Urinary bladder (tissue), 4 donors: ENCODE measurements around the gene TRIM47. TPM values are rescaled to one million over a fixed set of nuclear protein-coding genes. Genes with fewer than 3 reads are reported as not detected.
A peak's percentile ranks its signal among the peaks of the same experiment; 100 is the strongest.

Experiments
- DNase-seq: peaks from one replicate; pipeline ENCODE4 v3.0.0-alpha.2; 2015; ENCODE audit errors: extremely low spot score
- H3K27ac ChIP-seq: one replicate; pipeline ENCODE4 v1.5.1; 2013; ENCODE audit warnings: low read depth, mild to moderate bottlenecking, moderate library complexity
- H3K36me3 ChIP-seq: one replicate; pipeline ENCODE4 v1.6.1; 2013; ENCODE audit warnings: mild to moderate bottlenecking, moderate library complexity; ENCODE audit not compliant: insufficient read depth
- H3K4me1 ChIP-seq: one replicate; pipeline ENCODE4 v1.6.1; 2013; ENCODE audit warnings: mild to moderate bottlenecking, moderate library complexity; ENCODE audit not compliant: insufficient read depth
- H3K4me3 ChIP-seq: one replicate; pipeline ENCODE4 v1.5.1; 2013; ENCODE audit warnings: low read depth, low read length
- WGBS: extraction: QIAGEN DNeasy Blood & Tissue Kit; methylation state at CpG from one replicate; pipeline ENCODE4 v1.1.7; 2013; 5-methylcytosine and 5-hydroxymethylcytosine counted together
- polyA plus RNA-seq: library from polyadenylated mRNA; stranded (reverse); fragments of 200-250 nt; gene quantifications from one replicate; pipeline ENCODE4 v1.2.3, GENCODE V29; 2013
- total RNA-seq: library from RNA; depleted of rRNA; stranded (reverse); fragments of >200 nt; gene quantifications from one replicate; pipeline ENCODE4 v1.2.3, GENCODE V29; 2014
- donor health status: healthy with polysubstance abuse.
- donor health status: healthy.

TRIM47 gene
- total and polyA plus RNA-seq, 2 donors = 28.9 to 55.8 TPM

- Histone ChIP-seq H3K36me3 (no peaks in the 10 kb centered on the region), H3K4me1 (no peaks in the 10 kb centered on the region), H3K27ac (no peak overlapping the region), H3K4me3 (no peak overlapping the region)
- DNase-seq = no peak
- 88% methylated on average over 23 of the region's 23 CpGs for WGBS
Observed at GRCh38 chr17:75899767-75900468, 21.5 kb upstream of the TRIM47 start.

GRCh38 chr17:75899353-75899752 lies 21.0 kb upstream of the TRIM47 start:
- H3K36me3 ChIP-seq = no peaks in the 10 kb centered on the region
- no peak overlapping the region for H3K4me3 ChIP-seq
- DNase-seq = no peak

GRCh38 chr17:75898791-75899190 lies 20.4 kb upstream of the TRIM47 start:
- 94% methylated on average over 16 of the region's 16 CpGs for WGBS
- no peaks in the 10 kb centered on the region for H3K36me3 ChIP-seq

More at GRCh38 chr17:75899353-75899752, 21.0 kb upstream of the TRIM47 start:
- 90% methylated on average over 13 of the region's 13 CpGs for WGBS
- Histone ChIP-seq H3K4me1 (no peaks in the 10 kb centered on the region), H3K27ac (no peak overlapping the region)

GRCh38 chr17:75898065-75898464 lies 19.7 kb upstream of the TRIM47 start:
- Histone ChIP-seq H3K27ac (no peak overlapping the region), H3K36me3 (no peaks in the 10 kb centered on the region), H3K4me1 (no peaks in the 10 kb centered on the region), H3K4me3 (no peak overlapping the region)
- no peak for DNase-seq
- WGBS = 82% methylated on average over 8 of the region's 8 CpGs

More at GRCh38 chr17:75898791-75899190, 20.4 kb upstream of the TRIM47 start:
- no peak overlapping the region for H3K4me3 ChIP-seq
- no peaks in the 10 kb centered on the region for H3K4me1 ChIP-seq
- H3K27ac ChIP-seq = no peak overlapping the region
- DNase-seq = no peak

- H3K4me3 ChIP-seq = peak overlapping the region; percentile 80
- H3K4me1 ChIP-seq = no peaks in the 10 kb centered on the region
- peak overlapping the region; percentile 92 for H3K27ac ChIP-seq
- DNase-seq = no peak
- no peaks in the 10 kb centered on the region for H3K36me3 ChIP-seq
- 35% methylated on average over 37 of the region's 37 CpGs for WGBS
Observed at GRCh38 chr17:75897160-75898019, 19.0 kb upstream of the TRIM47 start.

- peak within 1 kb of the TSS; percentile 92 for H3K27ac ChIP-seq
- under 1% methylated on average over 102 of the region's 102 CpGs for WGBS
- no peaks in the 10 kb centered on the region for H3K4me1 ChIP-seq
- peak within 1 kb of the TSS; percentile 80 for H3K4me3 ChIP-seq
- no peak for DNase-seq
- H3K36me3 ChIP-seq = no peaks in the 10 kb centered on the region
Observed at GRCh38 chr17:75896415-75897159, 18.2 kb upstream of the TRIM47 start, which contains the start of gene TRIM65. TRIM65 (minus strand) TSS chr17:75896951; CDS start chr17:75896937, 14 bp downstream.

- Histone ChIP-seq H3K4me3 (peak overlapping the region; percentile 19), H3K36me3 (peaks cover 3% of the 10 kb centered on the region), H3K4me1 (no peaks in the 10 kb centered on the region), H3K27ac (peak overlapping the region; percentile 55)
- 23% methylated on average over 28 of the region's 28 CpGs for WGBS
- DNase-seq = no peak
Observed at GRCh38 chr17:75895370-75896155, 17.2 kb upstream of the TRIM47 start.

- Histone ChIP-seq H3K27ac (no peak overlapping the region), H3K4me1 (no peaks in the 10 kb centered on the region), H3K4me3 (no peak overlapping the region), H3K36me3 (peaks cover 3% of the 10 kb centered on the region)
- no peak for DNase-seq
- 71% methylated on average over 22 of the region's 22 CpGs for WGBS
Observed at GRCh38 chr17:75894049-75894733, 15.8 kb upstream of the TRIM47 start.

- Histone ChIP-seq H3K36me3 (peaks cover 3% of the 10 kb centered on the region), H3K4me1 (no peaks in the 10 kb centered on the region), H3K27ac (no peak overlapping the region), H3K4me3 (no peak overlapping the region)
- 88% methylated on average over 18 of the region's 18 CpGs for WGBS
- DNase-seq = no peak
Observed at GRCh38 chr17:75893305-75894048, 15.1 kb upstream of the TRIM47 start.

GRCh38 chr17:75892556-75893224 lies 14.3 kb upstream of the TRIM47 start:
- no peak for DNase-seq
- Histone ChIP-seq H3K36me3 (peaks cover 3% of the 10 kb centered on the region), H3K4me1 (no peaks in the 10 kb centered on the region), H3K4me3 (no peak overlapping the region), H3K27ac (no peak overlapping the region)
- 83% methylated on average over 16 of the region's 16 CpGs for WGBS

- H3K4me3 ChIP-seq = no peak overlapping the region
- 76% methylated on average over 32 of the region's 32 CpGs for WGBS
- no peak for DNase-seq
- H3K4me1 ChIP-seq = no peaks in the 10 kb centered on the region
- peaks cover 3% of the 10 kb centered on the region for H3K36me3 ChIP-seq
- no peak overlapping the region for H3K27ac ChIP-seq
Observed at GRCh38 chr17:75891605-75892555, 13.5 kb upstream of the TRIM47 start.
